ENCODE measurements around the gene PTPN14.

DNA sequence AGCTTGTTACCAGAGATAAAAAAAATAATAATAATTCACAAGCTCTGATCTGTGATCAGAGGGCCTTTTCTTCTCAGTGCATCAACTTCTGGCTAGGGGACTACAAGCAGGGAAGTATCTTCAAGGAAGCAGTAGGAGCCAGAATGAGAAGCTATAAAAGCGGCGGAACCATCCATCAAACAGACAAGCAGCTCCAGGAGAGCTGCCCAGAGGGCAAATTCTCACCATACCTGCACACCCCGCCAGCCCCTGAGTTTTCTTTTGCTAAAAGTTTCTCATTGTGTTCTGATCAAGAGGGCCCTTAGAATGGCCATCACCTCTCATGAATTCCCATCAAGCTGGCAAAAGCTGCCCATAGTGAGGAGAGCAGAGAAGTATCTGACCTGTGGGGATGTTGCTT lies 171.0 kb downstream of the PTPN14 start:
- TF ChIP-seq, protein P1, sequence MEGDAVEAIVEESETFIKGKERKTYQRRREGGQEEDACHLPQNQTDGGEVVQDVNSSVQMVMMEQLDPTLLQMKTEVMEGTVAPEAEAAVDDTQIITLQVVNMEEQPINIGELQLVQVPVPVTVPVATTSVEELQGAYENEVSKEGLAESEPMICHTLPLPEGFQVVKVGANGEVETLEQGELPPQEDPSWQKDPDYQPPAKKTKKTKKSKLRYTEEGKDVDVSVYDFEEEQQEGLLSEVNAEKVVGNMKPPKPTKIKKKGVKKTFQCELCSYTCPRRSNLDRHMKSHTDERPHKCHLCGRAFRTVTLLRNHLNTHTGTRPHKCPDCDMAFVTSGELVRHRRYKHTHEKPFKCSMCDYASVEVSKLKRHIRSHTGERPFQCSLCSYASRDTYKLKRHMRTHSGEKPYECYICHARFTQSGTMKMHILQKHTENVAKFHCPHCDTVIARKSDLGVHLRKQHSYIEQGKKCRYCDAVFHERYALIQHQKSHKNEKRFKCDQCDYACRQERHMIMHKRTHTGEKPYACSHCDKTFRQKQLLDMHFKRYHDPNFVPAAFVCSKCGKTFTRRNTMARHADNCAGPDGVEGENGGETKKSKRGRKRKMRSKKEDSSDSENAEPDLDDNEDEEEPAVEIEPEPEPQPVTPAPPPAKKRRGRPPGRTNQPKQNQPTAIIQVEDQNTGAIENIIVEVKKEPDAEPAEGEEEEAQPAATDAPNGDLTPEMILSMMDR (IDR thresholded peaks at IDR 0.05; ENCODE audit: low read length), result no peak
- no peak for TF ChIP-seq EZH2 (optimal IDR thresholded peaks at IDR 0.05; ENCODE audit: low read depth, low read length)
